ENCODE measurements around the gene PCNX1. TPM values are rescaled to one million over a fixed set of nuclear protein-coding genes. Genes with fewer than 3 reads are reported as not detected.
A peak's percentile ranks its signal among the peaks of the same experiment; 100 is the strongest.
"Not testable (repeated sequence)": the region's sequence is repeated elsewhere in the genome, so short reads cannot be mapped to it uniquely, and the experiment has no call there.

The PCNX1 gene
- polyA plus RNA-seq, 1 donor from 2014 or later = 5.6 TPM

GRCh38 chr14:71143381-71144290 is 236.4 kb downstream of the PCNX1 start:
- peak overlapping the region in 1 of 4 donors; percentile 32 for H3K4me3 Mint-ChIP-seq
- no peaks in the 10 kb centered on the region for H3K36me3 Mint-ChIP-seq
- peaks cover 12 to 20% (median 15%) of the 10 kb centered on the region in 3 donors for H3K4me1 Mint-ChIP-seq
- H3K27ac Mint-ChIP-seq = peak overlapping the region in 1 of 3 donors; percentile 79
- no peaks in the 10 kb centered on the region for H3K9me3 Mint-ChIP-seq
- no peaks in the 10 kb centered on the region for H3K27me3 Mint-ChIP-seq

DNA sequence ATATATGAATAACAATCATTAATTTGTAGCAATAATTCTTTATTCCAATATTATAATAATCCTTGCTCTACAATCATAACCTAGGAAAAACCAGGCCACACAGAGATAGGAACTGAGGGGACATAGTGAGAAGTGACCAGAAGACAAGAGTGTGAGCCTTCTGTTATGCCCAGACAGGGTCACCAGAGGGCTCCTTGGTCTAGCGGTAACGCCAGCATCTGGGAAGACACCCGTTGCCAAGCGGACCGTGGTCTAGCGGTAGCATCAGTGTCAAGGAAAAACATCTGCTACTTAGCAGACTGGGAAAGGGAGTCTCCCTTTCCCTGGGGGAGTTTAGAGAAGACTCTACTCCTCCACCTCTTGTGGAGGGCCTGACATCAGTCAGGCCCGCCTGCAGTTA is 240.1 kb downstream of the PCNX1 start:
- not testable (repeated sequence) for H3K36me3 Mint-ChIP-seq, H3K4me3 Mint-ChIP-seq, H3K27ac Mint-ChIP-seq, H3K4me1 Mint-ChIP-seq, H3K27me3 Mint-ChIP-seq
- peaks cover 4 to 22% (median 15%) of the 10 kb centered on the region in 3 donors for H3K9me3 Mint-ChIP-seq

DNA sequence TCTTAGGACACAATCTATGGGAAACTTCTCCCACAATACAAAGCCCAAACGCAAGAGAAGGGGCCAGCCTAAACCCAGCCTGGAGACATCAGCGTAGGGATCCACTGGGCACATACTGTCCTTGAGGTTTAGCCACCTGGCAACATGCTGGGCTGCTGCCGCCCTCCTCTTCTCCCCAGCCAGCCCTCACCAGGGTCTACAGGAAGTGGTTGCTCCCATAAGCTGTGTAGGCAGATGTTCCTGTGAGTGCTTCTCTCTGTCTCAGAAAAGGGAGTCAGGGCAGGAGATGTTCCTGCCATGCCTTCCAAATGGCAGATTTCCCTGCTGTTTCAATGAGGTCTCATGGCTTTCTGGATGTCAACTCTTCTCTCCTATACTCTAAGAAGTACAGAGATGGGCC is 241.4 kb downstream of the PCNX1 start:
- H3K9me3 Mint-ChIP-seq = peaks cover 4 to 22% (median 15%) of the 10 kb centered on the region in 3 donors

GRCh38 chr14:71150737-71151136 is 243.5 kb downstream of the PCNX1 start:
- peaks cover 4 to 22% (median 15%) of the 10 kb centered on the region in 3 donors for H3K9me3 Mint-ChIP-seq
- H3K4me1 Mint-ChIP-seq = no peaks in the 10 kb centered on the region
- no peak overlapping the region for H3K4me3 Mint-ChIP-seq
- peaks cover 4% of the 10 kb centered on the region for H3K36me3 Mint-ChIP-seq
- peak overlapping the region in 1 of 3 donors; percentile 60 for H3K27ac Mint-ChIP-seq
- peaks cover 2% of the 10 kb centered on the region for H3K27me3 Mint-ChIP-seq

More for the DNA sequence above, 241.4 kb downstream of the PCNX1 start:
- Mint-ChIP-seq H3K4me1 (no peaks in the 10 kb centered on the region), H3K27ac (no peak overlapping the region), H3K4me3 (no peak overlapping the region), H3K27me3 (no peaks in the 10 kb centered on the region), H3K36me3 (peaks cover 4% of the 10 kb centered on the region)

DNA sequence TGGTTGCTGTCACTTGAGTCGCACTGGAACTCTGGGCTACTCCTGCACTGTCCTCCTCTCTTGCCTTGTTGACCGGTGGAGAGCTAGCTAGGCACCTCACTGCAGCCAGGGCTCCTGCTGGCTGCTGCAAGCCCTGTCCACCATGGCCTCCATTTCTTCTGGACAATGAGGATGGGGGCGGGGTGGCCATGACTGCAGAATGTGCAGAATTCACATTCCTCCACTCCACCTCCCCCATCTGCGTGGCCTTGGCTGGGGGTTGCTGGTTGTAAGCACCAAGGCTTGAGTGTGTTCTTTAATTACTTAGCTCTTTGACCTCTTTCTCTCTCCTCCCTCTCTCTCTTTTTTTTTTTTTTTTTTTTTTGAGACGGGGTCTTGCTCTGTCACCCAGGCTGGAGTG is 248.5 kb downstream of the PCNX1 start:
- Mint-ChIP-seq H3K27ac (no peak overlapping the region), H3K4me1 (no peaks in the 10 kb centered on the region), H3K9me3 (peaks cover 0 to 8% (median 7%) of the 10 kb centered on the region in 3 donors), H3K36me3 (peaks cover 4% of the 10 kb centered on the region), H3K4me3 (no peak overlapping the region), H3K27me3 (peaks cover 3% of the 10 kb centered on the region)

DNA sequence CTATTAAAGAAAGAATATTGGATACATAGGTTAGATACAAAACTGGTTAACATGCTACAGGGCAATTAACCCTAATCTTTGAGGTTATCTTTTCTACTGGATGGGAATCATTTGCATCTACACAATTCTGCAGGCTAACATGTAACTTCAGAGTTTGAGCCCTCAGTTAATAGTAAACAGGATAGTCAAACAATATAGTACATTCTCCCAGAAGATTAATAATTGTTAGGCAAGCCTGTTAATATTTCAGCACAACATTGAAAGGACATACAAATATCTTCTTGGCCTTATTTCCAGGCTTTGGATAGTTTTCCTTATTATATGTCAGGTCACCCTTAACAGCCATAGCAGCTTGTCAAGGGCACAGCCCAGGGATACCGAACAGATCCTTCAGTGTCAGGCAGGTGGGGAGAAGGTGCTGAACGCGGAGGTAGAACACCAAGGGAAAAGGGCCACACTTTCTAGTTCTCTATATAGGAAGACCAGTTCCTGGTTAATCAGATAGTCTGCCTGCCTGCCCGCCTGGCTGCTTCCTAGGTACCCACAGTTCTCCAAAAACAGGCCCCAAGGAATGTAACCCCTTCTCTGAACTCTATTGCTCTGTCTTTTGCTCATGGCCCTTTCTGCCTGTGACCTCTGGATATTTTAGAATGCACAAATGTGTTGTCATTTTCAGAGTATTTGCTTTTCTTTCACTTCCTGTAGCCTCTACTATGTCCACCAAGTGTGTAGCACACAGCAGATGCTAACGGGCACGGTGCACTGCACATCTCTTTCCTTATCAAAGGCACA is 256.0 kb downstream of the PCNX1 start:
- H3K36me3 Mint-ChIP-seq = no peaks in the 10 kb centered on the region
- H3K4me1 Mint-ChIP-seq = peaks cover 1 to 2% (median 1%) of the 10 kb centered on the region in 3 donors
- peaks cover 0 to 3% (median 2%) of the 10 kb centered on the region in 3 donors for H3K9me3 Mint-ChIP-seq

GRCh38 chr14:71163842-71164629 is 256.8 kb downstream of the PCNX1 start:
- Mint-ChIP-seq H3K4me1 (peaks cover 1 to 9% (median 6%) of the 10 kb centered on the region in 3 donors), H3K36me3 (no peaks in the 10 kb centered on the region), H3K9me3 (peaks cover 0 to 3% (median 3%) of the 10 kb centered on the region in 3 donors), H3K4me3 (no peak overlapping the region), H3K27me3 (peaks cover 12% of the 10 kb centered on the region), H3K27ac (no peak overlapping the region)

More for the DNA sequence above, 256.0 kb downstream of the PCNX1 start:
- H3K27ac Mint-ChIP-seq = peak overlapping the region in 1 of 3 donors; percentile 4
- no peak overlapping the region for H3K4me3 Mint-ChIP-seq
- peaks cover 4% of the 10 kb centered on the region for H3K27me3 Mint-ChIP-seq

Other genes starting within 250 kb of the PCNX1 start
- gene MAP3K9, start 97.9 kb upstream of the PCNX1 start, polyA plus RNA-seq = 5.3 TPM